ENCODE data around the gene CD300LF.

DNA sequence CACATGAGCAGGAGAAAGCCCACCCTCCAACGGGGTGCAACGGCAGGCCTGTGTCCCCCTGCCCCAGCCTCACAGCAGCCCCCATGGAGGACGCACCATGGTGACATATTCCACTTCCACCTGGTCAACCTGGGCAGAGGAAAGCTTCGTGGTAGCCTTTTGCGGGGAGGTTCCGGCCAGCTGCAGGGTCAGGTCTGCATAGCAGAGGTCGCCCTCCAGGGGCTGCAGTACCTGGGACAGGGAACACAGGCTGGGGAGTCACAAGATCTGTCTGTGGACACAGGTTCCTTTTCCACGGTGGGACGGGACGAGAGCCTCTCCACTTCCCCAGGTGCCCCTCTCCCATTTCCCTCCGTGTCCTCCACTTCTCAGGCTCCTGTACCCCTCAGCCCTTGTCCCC, 17.1 kb downstream of the CD300LF start:
- TF ChIP-seq EZH2 (IDR thresholded peaks at IDR 0.05; ENCODE audit: low read depth) (no peak), CTCF (conservative IDR thresholded peaks at IDR 0.05) (no peak)
